GM23338 (cell line): Measurements from ENCODE around the gene CCDC6. TPM values are rescaled to one million over a fixed set of nuclear protein-coding genes. Genes with fewer than 3 reads are reported as not detected.

ENCODE experiments used
- ATAC-seq: fragments of 200-7000 bp; cut with Tn5 transposase; 3 replicates; pipeline ENCODE4 v1.9.1; 2020
- DNase-seq: peaks from one replicate; pipeline ENCODE4 v3.0.0-alpha.2; 2015; ENCODE audit warnings: low spot score
- H2AFZ ChIP-seq: fragments of 200-600 bp; sonication (generic); 2 replicates; pipeline ENCODE4 v1.8.0; 2016; ENCODE audit warnings: antibody characterized with exemption, mild to moderate bottlenecking, moderate library complexity
- H3F3A ChIP-seq: fragments of 200-600 bp; sonication (generic); replicated peaks from 2 replicates; pipeline ENCODE4 v1.8.0; 2017; ENCODE audit warnings: antibody characterized with exemption, mixed run types, low read depth
- H3K27ac ChIP-seq: fragments of 200-600 bp; sonication (generic); 2 replicates; pipeline ENCODE4 v1.6.1; 2016; ENCODE audit warnings: low read depth
- H3K27me3 ChIP-seq: fragments of 200-600 bp; sonication (generic); 2 replicates; pipeline ENCODE4 v1.8.0; 2016; ENCODE audit warnings: mild to moderate bottlenecking, mixed run types, moderate library complexity; ENCODE audit not compliant: insufficient read depth
- H3K36me3 ChIP-seq: fragments of 200-600 bp; sonication (generic); 2 replicates; pipeline ENCODE4 v1.8.0; 2016; ENCODE audit warnings: mild to moderate bottlenecking; ENCODE audit not compliant: insufficient read depth
- H3K4me1 ChIP-seq: fragments of 200-600 bp; sonication (generic); 2 replicates; pipeline ENCODE4 v1.8.0; 2016; ENCODE audit warnings: mild to moderate bottlenecking, moderate library complexity; ENCODE audit not compliant: insufficient read depth
- H3K4me2 ChIP-seq: fragments of 200-600 bp; sonication (generic); 2 replicates; pipeline ENCODE4 v1.7.1; 2017; ENCODE audit warnings: mixed run types
- H3K4me3 ChIP-seq: fragments of 200-600 bp; sonication (generic); 2 replicates; pipeline ENCODE4 v1.6.1; 2016; ENCODE audit warnings: mixed run types
- H3K79me2 ChIP-seq: fragments of 200-600 bp; sonication (generic); replicated peaks from 2 replicates; pipeline ENCODE4 v1.8.0; 2017; ENCODE audit warnings: mild to moderate bottlenecking; ENCODE audit not compliant: insufficient read depth
- H3K9me2 ChIP-seq: fragments of 200-600 bp; sonication (generic); 2 replicates; pipeline ENCODE4 v1.8.0; 2017; ENCODE audit not compliant: insufficient read depth
- H4K20me1 ChIP-seq: fragments of 200-600 bp; sonication (generic); replicated peaks from 2 replicates; pipeline ENCODE4 v1.8.0; 2017; ENCODE audit warnings: mild to moderate bottlenecking; ENCODE audit not compliant: insufficient read depth
- H3K27ac Mint-ChIP-seq: 2 replicates; pipeline ENCODE4 v1.8.0; 2020; ENCODE audit warnings: inconsistent platforms, mild to moderate bottlenecking, moderate library complexity, mixed read lengths
- H3K27me3 Mint-ChIP-seq: 3 replicates; pipeline ENCODE4 v1.8.0; 2022; ENCODE audit warnings: low read depth, mild to moderate bottlenecking, moderate library complexity, mixed read lengths, inconsistent platforms; ENCODE audit not compliant: insufficient read depth, poor library complexity
- H3K36me3 Mint-ChIP-seq: 3 replicates; pipeline ENCODE4 v1.8.0; 2021; ENCODE audit warnings: low read depth, mild to moderate bottlenecking, inconsistent platforms, moderate library complexity, mixed read lengths
- H3K4me1 Mint-ChIP-seq: 3 replicates; pipeline ENCODE4 v1.8.0; 2020; ENCODE audit warnings: mild to moderate bottlenecking, inconsistent platforms, mixed read lengths
- H3K4me3 Mint-ChIP-seq: 3 replicates; pipeline ENCODE4 v1.8.0; 2021; ENCODE audit warnings: moderate library complexity, mild to moderate bottlenecking, inconsistent platforms, mixed read lengths
- H3K9me3 Mint-ChIP-seq: 3 replicates; pipeline ENCODE4 v1.8.0; 2020; ENCODE audit warnings: moderate library complexity, mild to moderate bottlenecking, inconsistent platforms, mixed read lengths
- CREB1 ChIP-seq: fragments of 250-450 bp; sonication (Bioruptor Pico); IDR thresholded peaks from 2 replicates; pipeline ENCODE4 v1.5.0; 2020; ENCODE audit warnings: low read depth, mild to moderate bottlenecking, moderate library complexity
- EZH2 ChIP-seq: fragments of 200-600 bp; sonication (generic); IDR thresholded peaks from one replicate; pipeline ENCODE4 v1.8.0; 2017; ENCODE audit warnings: antibody characterized with exemption, mild to moderate bottlenecking, low read depth; ENCODE audit not compliant: unreplicated experiment
- JUNB ChIP-seq: IDR thresholded peaks from one replicate; pipeline ENCODE4 v1.6.1; 2016; ENCODE audit warnings: antibody characterized with exemption; ENCODE audit not compliant: unreplicated experiment
- NANOG ChIP-seq: IDR thresholded peaks from 2 replicates; pipeline ENCODE4 v1.6.1; 2016; ENCODE audit warnings: antibody characterized with exemption, borderline replicate concordance
- POLR2AphosphoS5 ChIP-seq: IDR thresholded peaks from 2 replicates; pipeline ENCODE4 v1.6.1; 2016; ENCODE audit warnings: antibody characterized with exemption, low read depth
- ZNF114 ChIP-seq: fragments of 250-450 bp; sonication (Bioruptor Pico); IDR thresholded peaks from 2 replicates; pipeline ENCODE4 v1.5.0; 2020; ENCODE audit warnings: mild to moderate bottlenecking, moderate library complexity
- ZNF331 ChIP-seq: fragments of 250-450 bp; sonication (Bioruptor Pico); IDR thresholded peaks from 2 replicates; pipeline ENCODE4 v1.5.0; 2020; ENCODE audit warnings: low read depth, mild to moderate bottlenecking, moderate library complexity
- polyA plus RNA-seq: library from polyadenylated mRNA; unstranded; fragments of >200 nt; fragmentation: Nextera tagmentation; extraction: Ambion mirVana; gene quantifications from 2 replicates; pipeline ENCODE4 v1.2.1, GENCODE V29; 2016
- total RNA-seq: library from RNA; depleted of rRNA; stranded (reverse); fragments of >200 nt; shearing (Covaris generic); gene quantifications from 2 replicates; pipeline ENCODE4 v1.2.3, GENCODE V29; 2014
- TF ChIP-seq, protein P1 (sequence below): IDR thresholded peaks from one replicate; pipeline ENCODE4 v1.6.1; 2018; ENCODE audit warnings: antibody characterized with exemption; ENCODE audit not compliant: unreplicated experiment
- TF ChIP-seq, protein P2 (sequence below): IDR thresholded peaks from 2 replicates; pipeline ENCODE4 v1.6.1; 2016; ENCODE audit warnings: antibody characterized with exemption
- TF ChIP-seq, protein P3 (sequence below), 2 experiments: fragments of 200-600 bp in 1 of 2; sonication (generic) in 1 of 2; conservative IDR thresholded peaks; 2 replicates each; pipeline versions ENCODE4 v1.5.1 to v1.6.1; 2016 to 2017; ENCODE audit warnings: antibody characterized with exemption in 2 of 2, low read depth in 2 of 2, mild to moderate bottlenecking in 2 of 2, moderate library complexity in 1 of 2

Gene CCDC6
- total and polyA plus RNA-seq, 2 experiments from 2014 or later = 32.5 to 66.9 TPM

DNA sequence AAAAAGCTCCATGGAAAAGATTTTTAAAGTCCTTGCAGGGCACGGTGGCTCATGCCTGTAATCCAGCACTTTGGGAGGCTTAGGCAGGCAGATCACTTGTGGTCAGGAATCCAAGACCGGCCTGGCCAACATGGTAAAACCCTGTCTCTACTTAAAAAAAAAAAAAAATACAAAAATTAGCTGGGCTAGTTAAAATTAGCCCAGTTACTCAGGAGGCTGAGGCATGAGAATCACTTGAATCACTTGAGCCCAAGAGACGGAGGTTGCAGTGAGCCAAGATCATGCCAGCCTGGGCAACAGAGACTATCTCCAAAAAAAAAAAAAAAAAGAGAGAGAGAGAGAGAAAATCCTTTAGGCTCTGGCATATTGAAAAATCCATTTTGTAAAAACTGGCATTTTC lies 61.9 kb downstream of the CCDC6 start (continued):
- TF ChIP-seq, protein P1, sequence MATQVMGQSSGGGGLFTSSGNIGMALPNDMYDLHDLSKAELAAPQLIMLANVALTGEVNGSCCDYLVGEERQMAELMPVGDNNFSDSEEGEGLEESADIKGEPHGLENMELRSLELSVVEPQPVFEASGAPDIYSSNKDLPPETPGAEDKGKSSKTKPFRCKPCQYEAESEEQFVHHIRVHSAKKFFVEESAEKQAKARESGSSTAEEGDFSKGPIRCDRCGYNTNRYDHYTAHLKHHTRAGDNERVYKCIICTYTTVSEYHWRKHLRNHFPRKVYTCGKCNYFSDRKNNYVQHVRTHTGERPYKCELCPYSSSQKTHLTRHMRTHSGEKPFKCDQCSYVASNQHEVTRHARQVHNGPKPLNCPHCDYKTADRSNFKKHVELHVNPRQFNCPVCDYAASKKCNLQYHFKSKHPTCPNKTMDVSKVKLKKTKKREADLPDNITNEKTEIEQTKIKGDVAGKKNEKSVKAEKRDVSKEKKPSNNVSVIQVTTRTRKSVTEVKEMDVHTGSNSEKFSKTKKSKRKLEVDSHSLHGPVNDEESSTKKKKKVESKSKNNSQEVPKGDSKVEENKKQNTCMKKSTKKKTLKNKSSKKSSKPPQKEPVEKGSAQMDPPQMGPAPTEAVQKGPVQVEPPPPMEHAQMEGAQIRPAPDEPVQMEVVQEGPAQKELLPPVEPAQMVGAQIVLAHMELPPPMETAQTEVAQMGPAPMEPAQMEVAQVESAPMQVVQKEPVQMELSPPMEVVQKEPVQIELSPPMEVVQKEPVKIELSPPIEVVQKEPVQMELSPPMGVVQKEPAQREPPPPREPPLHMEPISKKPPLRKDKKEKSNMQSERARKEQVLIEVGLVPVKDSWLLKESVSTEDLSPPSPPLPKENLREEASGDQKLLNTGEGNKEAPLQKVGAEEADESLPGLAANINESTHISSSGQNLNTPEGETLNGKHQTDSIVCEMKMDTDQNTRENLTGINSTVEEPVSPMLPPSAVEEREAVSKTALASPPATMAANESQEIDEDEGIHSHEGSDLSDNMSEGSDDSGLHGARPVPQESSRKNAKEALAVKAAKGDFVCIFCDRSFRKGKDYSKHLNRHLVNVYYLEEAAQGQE = no peak
- TF ChIP-seq CREB1 (no peak), ZNF114 (CRISPR knock-in tag) (no peak), EZH2 (no peak), JUNB (no peak), ZNF331 (CRISPR knock-in tag) (no peak), NANOG (no peak), POLR2AphosphoS5 (no peak)
- TF ChIP-seq, protein P2, sequence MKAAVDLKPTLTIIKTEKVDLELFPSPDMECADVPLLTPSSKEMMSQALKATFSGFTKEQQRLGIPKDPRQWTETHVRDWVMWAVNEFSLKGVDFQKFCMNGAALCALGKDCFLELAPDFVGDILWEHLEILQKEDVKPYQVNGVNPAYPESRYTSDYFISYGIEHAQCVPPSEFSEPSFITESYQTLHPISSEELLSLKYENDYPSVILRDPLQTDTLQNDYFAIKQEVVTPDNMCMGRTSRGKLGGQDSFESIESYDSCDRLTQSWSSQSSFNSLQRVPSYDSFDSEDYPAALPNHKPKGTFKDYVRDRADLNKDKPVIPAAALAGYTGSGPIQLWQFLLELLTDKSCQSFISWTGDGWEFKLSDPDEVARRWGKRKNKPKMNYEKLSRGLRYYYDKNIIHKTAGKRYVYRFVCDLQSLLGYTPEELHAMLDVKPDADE = no peak

DNA sequence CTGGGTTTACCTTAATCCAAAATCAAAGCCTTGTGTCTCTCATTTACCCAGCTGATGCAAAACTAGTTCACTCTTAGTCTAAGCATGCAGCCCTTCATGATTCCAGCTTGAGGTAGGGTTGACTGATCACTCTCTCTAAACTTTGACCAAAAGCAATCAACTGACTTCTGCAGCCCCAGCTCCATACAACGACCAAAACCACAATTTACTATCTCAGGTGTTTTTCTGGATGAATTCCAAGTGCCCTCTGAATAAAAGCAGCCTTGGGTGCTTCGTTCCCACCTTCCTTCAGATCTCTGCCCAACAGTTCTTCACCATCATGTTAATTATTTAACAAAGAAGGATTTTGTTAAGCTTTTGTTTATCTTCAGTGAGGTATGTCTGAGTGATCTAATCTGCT lies 62.6 kb downstream of the CCDC6 start:
- H3K79me2 ChIP-seq = peaks cover 49% of the 10 kb centered on the region
- H3K27me3 Mint-ChIP-seq = peaks cover 4% of the 10 kb centered on the region
- peak overlapping the region; percentile 45; the same call in 1 of the 2 replicates for H3K4me2 ChIP-seq
- H3K4me1 ChIP-seq = peaks cover 49% of the 10 kb centered on the region
- H3K4me1 Mint-ChIP-seq = peaks cover 53% of the 10 kb centered on the region
- peak overlapping the region; percentile 83 for H3K27ac Mint-ChIP-seq
- peaks cover 32% of the 10 kb centered on the region for H3K36me3 Mint-ChIP-seq
- H3K4me3 Mint-ChIP-seq = no peak overlapping the region
- no peaks in the 10 kb centered on the region for H3K9me2 ChIP-seq
- no peaks in the 10 kb centered on the region; the same call in 1 of the 2 replicates for H3K36me3 ChIP-seq
- H3F3A ChIP-seq = no peaks in the 10 kb centered on the region
- H2AFZ ChIP-seq = no peak overlapping the region
- H3K4me3 ChIP-seq = no peak overlapping the region
- DNase-seq = no peak
- H4K20me1 ChIP-seq = peaks cover 4% of the 10 kb centered on the region; the same call in 1 of the 2 replicates
- no peaks in the 10 kb centered on the region for H3K9me3 Mint-ChIP-seq
- no peak overlapping the region for H3K27ac ChIP-seq
- ATAC-seq = no peak; the same call in 2 of the 3 replicates
- no peaks in the 10 kb centered on the region for H3K27me3 ChIP-seq
- TF ChIP-seq POLR2AphosphoS5 (no peak), EZH2 (no peak), NANOG (no peak)
- TF ChIP-seq, protein P3, sequence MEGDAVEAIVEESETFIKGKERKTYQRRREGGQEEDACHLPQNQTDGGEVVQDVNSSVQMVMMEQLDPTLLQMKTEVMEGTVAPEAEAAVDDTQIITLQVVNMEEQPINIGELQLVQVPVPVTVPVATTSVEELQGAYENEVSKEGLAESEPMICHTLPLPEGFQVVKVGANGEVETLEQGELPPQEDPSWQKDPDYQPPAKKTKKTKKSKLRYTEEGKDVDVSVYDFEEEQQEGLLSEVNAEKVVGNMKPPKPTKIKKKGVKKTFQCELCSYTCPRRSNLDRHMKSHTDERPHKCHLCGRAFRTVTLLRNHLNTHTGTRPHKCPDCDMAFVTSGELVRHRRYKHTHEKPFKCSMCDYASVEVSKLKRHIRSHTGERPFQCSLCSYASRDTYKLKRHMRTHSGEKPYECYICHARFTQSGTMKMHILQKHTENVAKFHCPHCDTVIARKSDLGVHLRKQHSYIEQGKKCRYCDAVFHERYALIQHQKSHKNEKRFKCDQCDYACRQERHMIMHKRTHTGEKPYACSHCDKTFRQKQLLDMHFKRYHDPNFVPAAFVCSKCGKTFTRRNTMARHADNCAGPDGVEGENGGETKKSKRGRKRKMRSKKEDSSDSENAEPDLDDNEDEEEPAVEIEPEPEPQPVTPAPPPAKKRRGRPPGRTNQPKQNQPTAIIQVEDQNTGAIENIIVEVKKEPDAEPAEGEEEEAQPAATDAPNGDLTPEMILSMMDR (conservative IDR thresholded peaks at IDR 0.05; ENCODE audit: low read depth in 2 of 2) = no peak
- TF ChIP-seq, protein P1 = no peak
